SU-DHL-6 (cell line): ENCODE data around the gene CTSZ.

Source experiments
- EZH2phosphoT487 ChIP-seq: fragments of 200-600 bp; sonication (generic), shearing (Covaris generic); conservative IDR thresholded peaks from 2 replicates; pipeline ENCODE4 v1.6.1; 2018; ENCODE audit warnings: mild to moderate bottlenecking, antibody characterized with exemption, low read length, moderate library complexity, mixed read lengths
- TF ChIP-seq, protein P1 (sequence below): fragments of 200-600 bp; sonication (generic); IDR thresholded peaks from one replicate; pipeline ENCODE4 v1.5.1; 2017; ENCODE audit warnings: antibody characterized with exemption, mild to moderate bottlenecking, low read length, moderate library complexity; ENCODE audit not compliant: insufficient read depth, poor library complexity, severe bottlenecking

DNA sequence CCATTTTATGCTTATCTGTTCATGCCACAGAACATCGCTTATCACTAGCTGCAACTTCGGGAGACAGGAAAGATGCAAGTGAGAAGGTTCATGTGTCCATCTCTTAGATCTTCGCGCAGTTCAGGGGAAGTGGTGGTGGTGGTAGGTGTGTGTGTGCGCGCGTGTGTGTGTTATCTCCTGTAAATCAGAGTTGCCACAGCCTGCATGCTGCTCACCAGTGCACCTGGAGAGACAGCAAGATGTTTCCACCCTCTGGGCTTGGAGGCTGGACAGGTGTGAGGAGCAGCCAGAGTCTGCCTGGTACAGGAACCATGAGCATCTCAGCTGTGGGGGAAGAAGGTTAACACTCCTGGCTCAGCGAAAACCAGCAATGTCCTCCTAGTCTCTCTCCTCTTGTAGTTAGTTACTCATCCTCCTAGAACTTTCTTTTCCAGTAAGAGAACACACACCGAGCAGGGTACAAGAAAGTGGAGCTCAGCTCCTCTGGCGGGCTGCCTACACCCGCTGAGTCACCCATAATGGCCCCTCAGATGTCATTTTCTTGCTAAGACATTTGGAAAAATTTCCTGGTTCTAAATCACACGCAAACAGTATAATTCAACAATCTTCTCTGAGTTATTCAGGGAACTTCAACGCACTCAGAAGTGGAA lies 7.0 kb upstream of the CTSZ start:
- TF ChIP-seq, protein P1, sequence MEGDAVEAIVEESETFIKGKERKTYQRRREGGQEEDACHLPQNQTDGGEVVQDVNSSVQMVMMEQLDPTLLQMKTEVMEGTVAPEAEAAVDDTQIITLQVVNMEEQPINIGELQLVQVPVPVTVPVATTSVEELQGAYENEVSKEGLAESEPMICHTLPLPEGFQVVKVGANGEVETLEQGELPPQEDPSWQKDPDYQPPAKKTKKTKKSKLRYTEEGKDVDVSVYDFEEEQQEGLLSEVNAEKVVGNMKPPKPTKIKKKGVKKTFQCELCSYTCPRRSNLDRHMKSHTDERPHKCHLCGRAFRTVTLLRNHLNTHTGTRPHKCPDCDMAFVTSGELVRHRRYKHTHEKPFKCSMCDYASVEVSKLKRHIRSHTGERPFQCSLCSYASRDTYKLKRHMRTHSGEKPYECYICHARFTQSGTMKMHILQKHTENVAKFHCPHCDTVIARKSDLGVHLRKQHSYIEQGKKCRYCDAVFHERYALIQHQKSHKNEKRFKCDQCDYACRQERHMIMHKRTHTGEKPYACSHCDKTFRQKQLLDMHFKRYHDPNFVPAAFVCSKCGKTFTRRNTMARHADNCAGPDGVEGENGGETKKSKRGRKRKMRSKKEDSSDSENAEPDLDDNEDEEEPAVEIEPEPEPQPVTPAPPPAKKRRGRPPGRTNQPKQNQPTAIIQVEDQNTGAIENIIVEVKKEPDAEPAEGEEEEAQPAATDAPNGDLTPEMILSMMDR: no peak
- TF ChIP-seq EZH2phosphoT487: no peak
